GM12878 (cell line): ENCODE measurements around the gene GLIPR2. TPM values are rescaled to one million over a fixed set of nuclear protein-coding genes. Genes with fewer than 3 reads are reported as not detected.
A peak's percentile ranks its signal among the peaks of the same experiment; 100 is the strongest.

Source experiments
- ATAC-seq: fragments of 200-7000 bp; cut with Tn5 transposase; 3 replicates; pipeline ENCODE4 v1.9.1; 2020; ENCODE audit warnings: mild to moderate bottlenecking, moderate library complexity
- BruUV-seq: library from RNA; stranded (reverse); fragments of 400-500 nt; replicated peaks from 2 replicates; lab custom pipeline; 2021; lab: Mats Ljungman, UMichigan
- CTCF ChIA-PET: fragments of 300-600 bp; sonication (Branson Sonifier 250); formaldehyde crosslinking; extraction: SDS; loops from one replicate; lab custom pipeline; 2021; ENCODE audit warnings: inconsistent platforms; lab: Yijun Ruan, JAX
- POLR2A ChIA-PET: fragments of 350-600 bp; formaldehyde crosslinking; extraction: SDS; loops from one replicate; lab custom pipeline; 2021; ENCODE audit warnings: inconsistent platforms; lab: Charles Lee
- RAD21 ChIA-PET: fragments of 300-600 bp; sonication (Branson Sonifier 250); formaldehyde crosslinking; loops from one replicate; lab custom pipeline; 2023; ENCODE audit warnings: antibody characterized with exemption; ENCODE audit not compliant: unreplicated experiment; lab: Charles Lee
- SMC1A ChIA-PET: fragments of 300-600 bp; sonication (Branson Sonifier 250); formaldehyde crosslinking; loops from one replicate; lab custom pipeline; 2023; ENCODE audit not compliant: unreplicated experiment, uncharacterized antibody; lab: Charles Lee
- DNase-seq: peaks from one replicate; pipeline ENCODE4 v3.0.0-alpha.2; 2011; ENCODE audit warnings: low read depth, low spot score
- FAIRE-seq: peaks from 3 replicates; lab custom pipeline; 2011; peaks lifted over from hg19 to GRCh38; lab: Jason Lieb, UNC
- H2AFZ ChIP-seq: 2 replicates; pipeline ENCODE4 v1.6.0; 2011; ENCODE audit warnings: low read depth, low read length, control low read depth; ENCODE audit not compliant: control insufficient read depth
- H3K27ac ChIP-seq: 2 replicates; pipeline ENCODE4 v1.5.1; 2011; ENCODE audit warnings: control low read depth; ENCODE audit not compliant: control insufficient read depth, insufficient read depth
- H3K27me3 ChIP-seq, 2 experiments: replicated peaks in 1 of 2; 2 replicates each; pipeline versions ENCODE4 v1.6.0 to v1.6.1; 2011; ENCODE audit warnings: low read length in 1 of 2; ENCODE audit not compliant: control insufficient read depth in 2 of 2, insufficient read depth in 2 of 2
- H3K36me3 ChIP-seq, 2 experiments: 2 replicates each; pipeline ENCODE4 v1.5.1; 2011; ENCODE audit warnings: low read length in 1 of 2; ENCODE audit not compliant: control insufficient read depth in 2 of 2, insufficient read depth in 2 of 2
- H3K4me1 ChIP-seq: 2 replicates; pipeline ENCODE4 v1.6.1; 2011; ENCODE audit warnings: mild to moderate bottlenecking, low read length, moderate library complexity, mixed read lengths; ENCODE audit not compliant: control insufficient read depth, insufficient read depth
- H3K4me2 ChIP-seq: 2 replicates; pipeline ENCODE4 v1.6.0; 2011; ENCODE audit warnings: control low read depth; ENCODE audit not compliant: control insufficient read depth, insufficient read depth
- H3K4me3 ChIP-seq: fragments of 200-600 bp; sonication (generic); 2 replicates; pipeline ENCODE4 v1.5.1; 2016
- H3K79me2 ChIP-seq: 2 replicates; pipeline ENCODE4 v1.6.0; 2011; ENCODE audit warnings: low read length; ENCODE audit not compliant: control insufficient read depth, insufficient read depth
- H3K9ac ChIP-seq: 2 replicates; pipeline ENCODE4 v1.8.0; 2011; ENCODE audit warnings: low read length, control low read depth, mixed read lengths; ENCODE audit not compliant: control insufficient read depth, insufficient read depth
- H3K9me3 ChIP-seq: replicated peaks from 3 replicates; pipeline ENCODE4 v1.5.1; 2011; ENCODE audit warnings: mild to moderate bottlenecking, low read length; ENCODE audit not compliant: control insufficient read depth, insufficient read depth
- H4K20me1 ChIP-seq: 2 replicates; pipeline ENCODE4 v1.6.0; 2011; ENCODE audit not compliant: control insufficient read depth, insufficient read depth
- BCL11A ChIP-seq: IDR thresholded peaks from 2 replicates; pipeline ENCODE4 v1.6.1; 2011; ENCODE audit warnings: low read depth, low read length
- CBFB ChIP-seq: IDR thresholded peaks from 2 replicates; pipeline ENCODE4 v1.6.1; 2016; ENCODE audit warnings: antibody characterized with exemption, low read depth
- CREB1 ChIP-seq: IDR thresholded peaks from 2 replicates; pipeline ENCODE4 v1.6.1; 2012; ENCODE audit warnings: low read depth, mild to moderate bottlenecking, inconsistent platforms
- CREM ChIP-seq: IDR thresholded peaks from 2 replicates; pipeline ENCODE4 v1.6.1; 2014; ENCODE audit warnings: antibody characterized with exemption, low read depth
- FOXM1 ChIP-seq: IDR thresholded peaks from 2 replicates; pipeline ENCODE4 v1.6.1; 2012; ENCODE audit warnings: low read depth, mild to moderate bottlenecking, inconsistent platforms, low read length, moderate library complexity
- IKZF2 ChIP-seq, 2 experiments: fragments of 450-650 bp; IDR thresholded peaks; 2 replicates each; pipeline ENCODE4 v1.6.1; 2017; ENCODE audit warnings: mild to moderate bottlenecking in 2 of 2, moderate library complexity in 2 of 2
- JUND ChIP-seq: IDR thresholded peaks from 2 replicates; pipeline ENCODE4 v1.6.1; 2012; ENCODE audit warnings: low read depth, mild to moderate bottlenecking, low read length, improper control_type of control experiment, moderate library complexity
- MEF2A ChIP-seq: IDR thresholded peaks from 2 replicates; pipeline ENCODE4 v1.6.1; 2011; ENCODE audit warnings: low read depth, mild to moderate bottlenecking, low read length, moderate library complexity; ENCODE audit not compliant: insufficient read depth
- PML ChIP-seq: IDR thresholded peaks from 2 replicates; pipeline ENCODE4 v1.6.1; 2012; ENCODE audit warnings: low read length, inconsistent platforms
- POLR2AphosphoS2 ChIP-seq: IDR thresholded peaks from 2 replicates; pipeline ENCODE4 v1.6.1; 2011; ENCODE audit warnings: low read depth, mild to moderate bottlenecking, low read length, improper control_type of control experiment, moderate library complexity
- SMAD1 ChIP-seq: fragments of 450-650 bp; IDR thresholded peaks from 2 replicates; pipeline ENCODE4 v1.6.1; 2018; ENCODE audit warnings: mild to moderate bottlenecking, low read depth; ENCODE audit not compliant: partially characterized antibody
- TBL1XR1 ChIP-seq: IDR thresholded peaks from 2 replicates; pipeline ENCODE4 v1.6.1; 2012; ENCODE audit warnings: low read depth, low read length, improper control_type of control experiment
- TCF12 ChIP-seq: IDR thresholded peaks from 2 replicates; pipeline ENCODE4 v1.6.1; 2011; ENCODE audit warnings: low read depth, mild to moderate bottlenecking, low read length
- WGBS: methylation state at CpG from one replicate; pipeline ENCODE4 v1.1.6; 2016; ENCODE audit warnings: low lambda C conversion rate; ENCODE audit not compliant: insufficient replicate concordance, insufficient coverage; ENCODE audit errors: missing lambda C conversion rate; 5-methylcytosine and 5-hydroxymethylcytosine counted together
- in situ Hi-C: fragments of 300-500 bp; cut with MboI; formaldehyde crosslinking; loops from 9 replicates; pipeline ENCODE4 v1.14.3; 2018; ENCODE audit warnings: mixed read lengths
- intact Hi-C: fragments of 100-400 bp; cut with micrococcal nuclease; formaldehyde crosslinking; loops from one replicate; pipeline ENCODE4 v1.14.2; 2022; ENCODE audit not compliant: unreplicated experiment
- polyA plus RNA-seq, 11 experiments: library from polyadenylated mRNA; depleted of rRNA in 4 of 11; unstranded in 6 of 11; stranded (reverse) in 5 of 11; fragments of >200 nt; fragmentation: Nextera tagmentation in 4 of 11; fragmentation: Illumina TruSeq in 1 of 11; extraction: Ambion mirVana in 4 of 11; extraction: Trizol in 1 of 11; gene quantifications; 1 replicate in 1 of 11; 2 replicates in 10 of 11; pipeline versions ENCODE4 v1.2.1 to v1.2.3, GENCODE V29; 2011 to 2016; ENCODE audit warnings: inconsistent platforms in 2 of 11, missing spikeins in 2 of 11, low read depth in 1 of 11
- total RNA-seq, 4 experiments: library from RNA; depleted of rRNA in 3 of 4; stranded (reverse); fragments of >200 nt in 3 of 4; fragmentation: Illumina TruSeq in 1 of 4; extraction: Trizol in 1 of 4; gene quantifications; 2 replicates each; pipeline versions ENCODE4 v1.2.1 to v1.2.3, GENCODE V29; 2013 to 2021
- TF ChIP-seq, protein P1 (sequence below): fragments of 450-650 bp; IDR thresholded peaks from 2 replicates; pipeline ENCODE4 v1.6.1; 2017; ENCODE audit warnings: mild to moderate bottlenecking, low read depth, inconsistent platforms; ENCODE audit not compliant: poor library complexity, severe bottlenecking
- TF ChIP-seq, protein P2 (sequence below): IDR thresholded peaks from 2 replicates; pipeline ENCODE4 v1.6.1; 2012; ENCODE audit warnings: low read length, inconsistent platforms
- TF ChIP-seq, protein P3 (sequence below): IDR thresholded peaks from 2 replicates; pipeline ENCODE4 v1.6.1; 2011; ENCODE audit warnings: borderline replicate concordance, low read depth, mild to moderate bottlenecking, moderate library complexity, low read length; ENCODE audit not compliant: insufficient read depth, poor library complexity, severe bottlenecking

Gene GLIPR2
- total and polyA plus RNA-seq, 10 of the 15 experiments (the other 5 are each of a cell fraction or from before 2014, with no cell fraction given): 0.41 to 3.5 (median 2.2) TPM

DNA sequence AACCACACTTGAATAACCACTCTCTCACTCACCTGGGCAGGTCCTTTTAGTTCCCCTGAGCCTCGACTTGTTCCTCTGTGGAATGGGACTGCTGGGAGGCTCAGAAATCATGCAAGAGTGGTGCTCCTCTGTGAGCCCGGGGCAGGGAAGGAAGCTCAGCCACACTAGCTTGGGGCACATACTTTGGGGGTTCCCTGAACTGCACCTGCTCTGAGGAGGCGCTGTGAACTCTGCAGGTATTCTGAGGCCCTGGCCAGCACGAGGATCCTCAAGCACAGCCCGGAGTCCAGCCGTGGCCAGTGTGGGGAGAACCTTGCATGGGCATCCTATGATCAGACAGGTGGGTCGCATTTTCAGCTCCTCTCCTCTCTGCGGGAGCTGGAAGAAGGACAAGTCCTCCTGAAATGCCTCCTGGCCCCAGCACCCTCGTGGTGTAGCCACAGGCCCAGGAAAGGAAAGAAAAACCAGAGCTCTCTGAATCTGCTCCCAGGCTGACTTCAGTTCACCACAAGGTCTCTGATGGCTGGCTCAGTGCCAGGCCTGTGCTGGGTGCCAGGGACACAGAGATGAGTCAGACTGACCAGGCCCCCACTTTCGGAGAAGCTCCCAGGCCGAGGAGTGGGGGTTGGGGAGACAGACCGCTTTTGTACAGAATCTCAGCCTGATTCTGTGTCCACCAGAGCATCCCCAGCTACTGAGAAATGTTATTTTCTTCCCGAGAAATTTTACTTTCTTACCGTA lies 11.9 kb downstream of the GLIPR2 start:
- POLR2A ChIA-PET: no interaction called here
- SMC1A ChIA-PET: interaction anchor here (1.4 to 1.5 kb wide), 2 partner anchors 20 to 44 kb away, joined by 5 read pairs; partner anchors contain the start of gene CCIN
- Histone ChIP-seq H3K9ac (no peak overlapping the region), H2AFZ (no peak overlapping the region), H3K4me2 (peak overlapping the region; percentile 53), H3K4me3 (no peak overlapping the region), H3K36me3 (no peaks in the 10 kb centered on the region), H4K20me1 (no peaks in the 10 kb centered on the region), H3K79me2 (no peaks in the 10 kb centered on the region), H3K27me3 (no peaks in the 10 kb centered on the region), H3K27ac (no peak overlapping the region; the same call in none of the 2 replicates), H3K9me3 (peaks cover 4% of the 10 kb centered on the region; the same call in 1 of the 3 replicates), H3K4me1 (peaks cover 70% of the 10 kb centered on the region)
- in situ Hi-C loops (no loop called here), intact Hi-C loops (no loop called here)
- RAD21 ChIA-PET: interaction anchor here (1.0 kb wide), 1 partner anchor 18 kb away, joined by 4 read pairs; no protein-coding TSS in a partner anchor
- DNase-seq (peak; percentile 76), FAIRE-seq (no peak), ATAC-seq (peak; percentile 80)
- CTCF ChIA-PET: interaction anchor here (0.6 to 1.7 kb wide), 4 partner anchors 18 to 158 kb away, joined by 3 to 8 read pairs (median 4); no protein-coding TSS in a partner anchor
- BruUV-seq: no TSS peak
- 6% methylated on average over 14 of the region's 14 CpGs for WGBS
- TF ChIP-seq JUND (no peak), BCL11A (peak; percentile 50; the same call in 1 of the 2 replicates), SMAD1 (peak; percentile 94), PML (0 out of 2 replicates have a peak, but pooled peaks have one; percentile 25), CREB1 (peak; percentile 47; the same call in 1 of the 2 replicates), TBL1XR1 (peak; percentile 39; the same call in 1 of the 2 replicates), MEF2A (peak; percentile 60; the same call in 1 of the 2 replicates), IKZF2 (IDR thresholded peaks at IDR 0.05) (peak; percentile 33 to 36; a peak in 2 of 4 replicates), FOXM1 (peak; percentile 62; the same call in 1 of the 2 replicates), POLR2AphosphoS2 (no peak), CBFB (peak; percentile 69; the same call in 1 of the 2 replicates), TCF12 (peak; percentile 53; the same call in 1 of the 2 replicates), CREM (peak; percentile 55; the same call in 1 of the 2 replicates)
- TF ChIP-seq, protein P1, sequence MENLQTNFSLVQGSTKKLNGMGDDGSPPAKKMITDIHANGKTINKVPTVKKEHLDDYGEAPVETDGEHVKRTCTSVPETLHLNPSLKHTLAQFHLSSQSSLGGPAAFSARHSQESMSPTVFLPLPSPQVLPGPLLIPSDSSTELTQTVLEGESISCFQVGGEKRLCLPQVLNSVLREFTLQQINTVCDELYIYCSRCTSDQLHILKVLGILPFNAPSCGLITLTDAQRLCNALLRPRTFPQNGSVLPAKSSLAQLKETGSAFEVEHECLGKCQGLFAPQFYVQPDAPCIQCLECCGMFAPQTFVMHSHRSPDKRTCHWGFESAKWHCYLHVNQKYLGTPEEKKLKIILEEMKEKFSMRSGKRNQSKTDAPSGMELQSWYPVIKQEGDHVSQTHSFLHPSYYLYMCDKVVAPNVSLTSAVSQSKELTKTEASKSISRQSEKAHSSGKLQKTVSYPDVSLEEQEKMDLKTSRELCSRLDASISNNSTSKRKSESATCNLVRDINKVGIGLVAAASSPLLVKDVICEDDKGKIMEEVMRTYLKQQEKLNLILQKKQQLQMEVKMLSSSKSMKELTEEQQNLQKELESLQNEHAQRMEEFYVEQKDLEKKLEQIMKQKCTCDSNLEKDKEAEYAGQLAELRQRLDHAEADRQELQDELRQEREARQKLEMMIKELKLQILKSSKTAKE: peak; percentile 53
- TF ChIP-seq, protein P2, sequence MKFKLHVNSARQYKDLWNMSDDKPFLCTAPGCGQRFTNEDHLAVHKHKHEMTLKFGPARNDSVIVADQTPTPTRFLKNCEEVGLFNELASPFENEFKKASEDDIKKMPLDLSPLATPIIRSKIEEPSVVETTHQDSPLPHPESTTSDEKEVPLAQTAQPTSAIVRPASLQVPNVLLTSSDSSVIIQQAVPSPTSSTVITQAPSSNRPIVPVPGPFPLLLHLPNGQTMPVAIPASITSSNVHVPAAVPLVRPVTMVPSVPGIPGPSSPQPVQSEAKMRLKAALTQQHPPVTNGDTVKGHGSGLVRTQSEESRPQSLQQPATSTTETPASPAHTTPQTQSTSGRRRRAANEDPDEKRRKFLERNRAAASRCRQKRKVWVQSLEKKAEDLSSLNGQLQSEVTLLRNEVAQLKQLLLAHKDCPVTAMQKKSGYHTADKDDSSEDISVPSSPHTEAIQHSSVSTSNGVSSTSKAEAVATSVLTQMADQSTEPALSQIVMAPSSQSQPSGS: peak; percentile 70; the same call in 1 of the 2 replicates
- TF ChIP-seq, protein P3, sequence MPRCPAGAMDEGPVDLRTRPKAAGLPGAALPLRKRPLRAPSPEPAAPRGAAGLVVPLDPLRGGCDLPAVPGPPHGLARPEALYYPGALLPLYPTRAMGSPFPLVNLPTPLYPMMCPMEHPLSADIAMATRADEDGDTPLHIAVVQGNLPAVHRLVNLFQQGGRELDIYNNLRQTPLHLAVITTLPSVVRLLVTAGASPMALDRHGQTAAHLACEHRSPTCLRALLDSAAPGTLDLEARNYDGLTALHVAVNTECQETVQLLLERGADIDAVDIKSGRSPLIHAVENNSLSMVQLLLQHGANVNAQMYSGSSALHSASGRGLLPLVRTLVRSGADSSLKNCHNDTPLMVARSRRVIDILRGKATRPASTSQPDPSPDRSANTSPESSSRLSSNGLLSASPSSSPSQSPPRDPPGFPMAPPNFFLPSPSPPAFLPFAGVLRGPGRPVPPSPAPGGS: peak; percentile 50
